NCI-H526 (cell line): ENCODE measurements around the gene COMP.
A peak's percentile ranks its signal among the peaks of the same experiment; 100 is the strongest.
"Not testable (repeated sequence)": the region's sequence is repeated elsewhere in the genome, so short reads cannot be mapped to it uniquely, and the experiment has no call there.

Source experiments
- DNase-seq, 2 experiments: peaks; one replicate each; lab custom pipeline; 2025; lab: John Stamatoyannopoulos, UW

Gene COMP

GRCh38 chr19:18790566-18791314 is at the start of gene COMP:
TSS of gene COMP (minus strand) at chr19:18791305. CDS start at chr19:18791269, 36 bp downstream.
- DNase-seq = no peak

- DNase-seq = no peak
Observed at GRCh38 chr19:18840288-18841267, 49.5 kb upstream of the COMP start.

- DNase-seq = no peak
Observed at GRCh38 chr19:18839465-18840287, 48.6 kb upstream of the COMP start.

- DNase-seq = no peak
Observed at GRCh38 chr19:18834644-18834984, 43.5 kb upstream of the COMP start.

GRCh38 chr19:18833849-18834643 is 42.9 kb upstream of the COMP start:
- DNase-seq = peak in 1 of 2 experiments; percentile 10

- DNase-seq = no peak
Observed at GRCh38 chr19:18833141-18833476, 42.0 kb upstream of the COMP start.

- peak in 1 of 2 experiments; percentile 56 for DNase-seq
Observed at GRCh38 chr19:18832306-18833140, 41.4 kb upstream of the COMP start.

- DNase-seq = peak; percentile 49 to 93
Observed at GRCh38 chr19:18831524-18832305, 40.6 kb upstream of the COMP start, which contains the start of gene UPF1. TSS of gene UPF1 (plus strand) at chr19:18831959. CDS start at chr19:18832210, 251 bp downstream.

GRCh38 chr19:18830488-18830887 is 39.4 kb upstream of the COMP start:
- DNase-seq = no peak

- DNase-seq = no peak
Observed at GRCh38 chr19:18828786-18829185, 37.7 kb upstream of the COMP start.

GRCh38 chr19:18817574-18817973 is 26.5 kb upstream of the COMP start:
- no peak for DNase-seq

GRCh38 chr19:18816645-18817044 is 25.5 kb upstream of the COMP start:
- DNase-seq = not testable (repeated sequence)

- no peak for DNase-seq
Observed at GRCh38 chr19:18815673-18816072, 24.6 kb upstream of the COMP start.

- no peak for DNase-seq
Observed at GRCh38 chr19:18814063-18814462, 23.0 kb upstream of the COMP start.

- DNase-seq = not testable (repeated sequence)
Observed at GRCh38 chr19:18811638-18812037, 20.5 kb upstream of the COMP start.

- DNase-seq = no peak
Observed at GRCh38 chr19:18809149-18809868, 18.2 kb upstream of the COMP start.

- DNase-seq = no peak
Observed at GRCh38 chr19:18807861-18808331, 16.8 kb upstream of the COMP start.

GRCh38 chr19:18804643-18805042 is 13.5 kb upstream of the COMP start:
- no peak for DNase-seq

GRCh38 chr19:18804139-18804601 is 13.1 kb upstream of the COMP start:
- DNase-seq = no peak
